Measurements from ENCODE around the gene ZNF74.
"Not testable (repeated sequence)": the region's sequence is repeated elsewhere in the genome, so short reads cannot be mapped to it uniquely, and the experiment has no call there.

DNA sequence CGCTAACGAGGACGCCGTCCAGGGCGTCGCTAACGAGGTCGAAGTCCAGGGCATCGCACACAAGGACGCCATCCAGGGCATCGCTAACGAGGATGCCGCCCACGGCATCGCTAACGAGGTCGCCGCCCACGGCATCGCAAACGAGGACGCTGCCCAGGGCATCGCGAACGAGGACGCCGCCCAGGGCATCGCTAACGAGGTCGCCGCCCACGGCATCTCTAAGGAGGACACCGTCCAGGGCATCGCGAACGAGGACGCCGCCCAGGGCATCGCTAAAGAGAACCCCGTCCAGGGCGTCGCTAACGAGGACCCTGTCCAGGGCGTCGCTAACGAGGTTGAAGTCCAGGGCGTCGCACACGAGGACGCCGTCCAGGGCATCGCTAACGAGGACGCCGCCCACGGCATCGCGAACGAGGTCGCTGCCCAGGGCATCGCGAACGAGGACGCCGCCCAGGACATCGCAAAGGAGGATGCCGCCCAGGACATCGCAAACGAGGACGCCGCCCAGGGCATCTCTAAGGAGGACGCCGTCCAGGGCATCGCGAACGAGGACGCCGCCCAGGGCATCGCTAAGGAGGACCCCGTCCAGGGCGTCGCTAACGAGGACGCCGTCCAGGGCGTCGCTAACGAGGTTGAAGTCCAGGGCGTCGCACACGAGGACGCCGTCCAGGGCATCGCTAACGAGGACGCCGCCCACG, 37.9 kb upstream of the ZNF74 start:
- TF ChIP-seq, protein P1, sequence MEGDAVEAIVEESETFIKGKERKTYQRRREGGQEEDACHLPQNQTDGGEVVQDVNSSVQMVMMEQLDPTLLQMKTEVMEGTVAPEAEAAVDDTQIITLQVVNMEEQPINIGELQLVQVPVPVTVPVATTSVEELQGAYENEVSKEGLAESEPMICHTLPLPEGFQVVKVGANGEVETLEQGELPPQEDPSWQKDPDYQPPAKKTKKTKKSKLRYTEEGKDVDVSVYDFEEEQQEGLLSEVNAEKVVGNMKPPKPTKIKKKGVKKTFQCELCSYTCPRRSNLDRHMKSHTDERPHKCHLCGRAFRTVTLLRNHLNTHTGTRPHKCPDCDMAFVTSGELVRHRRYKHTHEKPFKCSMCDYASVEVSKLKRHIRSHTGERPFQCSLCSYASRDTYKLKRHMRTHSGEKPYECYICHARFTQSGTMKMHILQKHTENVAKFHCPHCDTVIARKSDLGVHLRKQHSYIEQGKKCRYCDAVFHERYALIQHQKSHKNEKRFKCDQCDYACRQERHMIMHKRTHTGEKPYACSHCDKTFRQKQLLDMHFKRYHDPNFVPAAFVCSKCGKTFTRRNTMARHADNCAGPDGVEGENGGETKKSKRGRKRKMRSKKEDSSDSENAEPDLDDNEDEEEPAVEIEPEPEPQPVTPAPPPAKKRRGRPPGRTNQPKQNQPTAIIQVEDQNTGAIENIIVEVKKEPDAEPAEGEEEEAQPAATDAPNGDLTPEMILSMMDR (IDR thresholded peaks at IDR 0.05), result not testable (repeated sequence)
- TF ChIP-seq POLR2A (IDR thresholded peaks at IDR 0.05), result not testable (repeated sequence)

All from sigmoid colon (tissue), 3 donors.